GM19468 (cell line): ENCODE data around the gene ENKD1.

Experiments used
- ATAC-seq: cut with Tn5 transposase; IDR thresholded peaks from one replicate; pipeline ENCODE4 v1.9.1; 2021; ENCODE audit warnings: mild to moderate bottlenecking, moderate library complexity, moderate number of reproducible peaks; ENCODE audit not compliant: unreplicated experiment; ENCODE audit errors: extremely low read depth

Gene ENKD1

GRCh38 chr16:67664258-67664657 is 2.3 kb downstream of the ENKD1 start:
- no peak for ATAC-seq

DNA sequence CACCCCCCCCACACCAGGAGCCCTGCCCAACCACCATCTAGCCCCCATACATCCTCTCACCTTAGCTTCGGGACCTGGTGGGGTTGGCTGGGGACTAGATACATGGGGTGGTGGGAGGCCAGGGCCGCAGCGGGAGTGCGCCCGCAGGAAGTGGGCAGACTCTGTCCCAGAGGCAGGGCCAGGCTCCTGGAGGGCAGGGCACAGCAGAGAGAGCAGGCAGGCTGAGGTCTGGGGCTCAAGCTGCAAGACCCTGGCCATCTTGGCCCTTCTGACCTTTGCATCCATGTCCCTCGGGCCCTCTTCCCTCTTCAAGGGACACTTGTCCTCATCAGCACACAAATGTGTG is 2.7 kb downstream of the ENKD1 start:
- no peak for ATAC-seq

DNA sequence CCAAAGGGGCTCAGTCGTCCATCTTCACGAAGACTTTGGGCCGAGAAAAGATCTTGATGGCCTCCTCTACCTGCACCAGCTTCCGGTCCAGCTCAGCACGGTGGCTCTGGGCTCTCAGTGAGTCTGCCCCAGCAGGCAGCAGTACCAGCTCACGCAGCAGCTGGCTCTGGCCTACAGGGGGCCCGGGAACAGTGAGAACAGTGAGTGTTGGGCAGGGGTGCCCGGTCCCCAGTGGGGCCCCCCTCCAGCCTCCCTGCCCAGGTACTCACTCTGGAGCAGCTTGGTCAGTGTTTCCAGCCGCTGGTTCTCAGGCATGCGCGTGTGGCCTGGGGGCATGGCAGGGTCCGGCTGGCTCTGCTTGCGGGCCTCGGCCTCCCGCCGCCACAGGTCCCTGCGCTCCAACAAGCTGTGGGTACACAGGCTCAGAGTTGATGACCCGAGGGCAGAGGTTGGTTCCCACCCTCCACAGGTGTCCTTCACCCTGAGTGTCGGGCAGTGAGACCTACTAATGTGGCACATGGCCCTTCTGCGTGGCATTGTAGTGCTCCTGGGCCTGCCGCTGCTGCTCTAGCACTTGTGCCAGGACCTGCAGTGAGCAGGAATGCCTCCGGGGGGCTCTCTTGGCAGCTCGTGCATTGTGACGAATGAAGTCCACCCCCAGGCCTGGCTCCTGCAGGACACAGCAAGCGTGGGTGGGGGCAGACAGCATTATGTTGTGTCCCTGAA is 3.2 kb downstream of the ENKD1 start:
- no peak for ATAC-seq

DNA sequence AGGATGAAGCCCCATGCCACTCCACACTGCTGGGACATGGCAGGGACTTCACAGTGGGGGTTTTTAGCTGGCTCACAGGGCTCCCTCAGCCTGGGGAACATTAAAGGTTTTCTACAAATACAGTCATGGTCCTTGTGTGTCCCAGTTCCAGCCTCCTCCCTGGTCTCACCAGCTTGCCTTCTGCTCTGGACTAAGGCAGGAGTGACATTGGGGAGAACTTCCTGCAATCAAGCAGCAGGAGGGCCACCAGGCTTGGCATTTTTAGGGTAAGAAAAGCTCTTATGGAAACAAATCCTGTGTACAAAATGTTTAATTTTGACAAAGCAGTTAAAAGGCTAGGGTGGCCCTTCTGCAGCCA is 3.9 kb downstream of the ENKD1 start:
- ATAC-seq: no peak

- no peak for ATAC-seq
Measured at GRCh38 chr16:67661886-67662652, 4.5 kb downstream of the ENKD1 start.

DNA sequence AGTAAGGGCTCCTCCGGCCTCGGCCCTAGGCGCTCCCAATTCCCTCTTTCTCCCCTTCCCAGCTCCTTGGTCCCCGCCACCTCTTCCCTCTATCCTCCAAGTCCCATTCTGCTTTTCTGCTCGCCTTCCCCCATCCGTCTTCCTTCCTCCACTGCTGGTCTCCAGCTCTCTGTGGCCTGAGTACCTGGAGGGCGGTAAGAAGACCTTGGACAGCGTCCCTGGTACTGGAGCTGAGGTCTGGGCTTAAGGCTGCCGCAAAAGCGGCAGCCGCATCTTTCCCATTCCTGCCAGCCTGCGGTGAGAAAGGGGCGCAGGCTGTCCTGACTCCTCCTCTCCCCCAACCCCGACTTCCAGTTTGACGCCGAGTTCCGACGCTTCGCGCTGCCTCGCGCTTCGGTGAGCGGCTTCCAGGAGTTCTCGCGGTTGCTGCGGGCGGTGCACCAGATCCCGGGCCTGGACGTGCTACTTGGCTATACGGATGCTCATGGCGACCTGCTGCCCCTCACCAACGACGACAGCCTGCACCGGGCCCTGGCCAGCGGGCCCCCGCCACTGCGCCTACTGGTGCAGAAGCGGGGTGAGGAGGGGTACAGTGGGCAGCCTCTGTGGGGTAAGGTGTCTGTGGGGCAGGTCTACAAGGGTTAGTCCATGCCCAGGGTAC is 5.3 kb downstream of the ENKD1 start:
- ATAC-seq: no peak

DNA sequence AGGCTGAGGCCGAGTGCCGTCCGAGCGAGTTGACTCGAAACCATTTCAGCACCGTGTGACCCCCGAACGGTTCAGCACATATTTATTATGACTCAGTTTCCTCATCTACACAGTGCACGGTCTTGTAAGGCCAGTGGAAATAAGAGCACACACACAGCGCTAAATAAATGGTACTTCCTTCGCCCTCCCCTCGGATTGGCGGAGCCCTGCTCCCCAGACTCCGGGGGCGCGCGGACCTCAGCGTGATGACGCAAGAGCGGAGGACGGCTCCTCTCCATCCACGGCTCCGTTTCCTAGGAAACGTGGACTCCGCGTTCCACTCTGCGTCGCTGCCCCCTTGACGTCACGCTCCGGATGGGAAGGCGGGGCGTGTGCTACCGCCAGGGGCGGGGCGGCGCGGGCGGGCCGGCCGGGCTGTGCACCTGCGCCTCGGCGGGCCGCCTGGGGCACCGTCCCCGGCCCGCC is 6.0 kb downstream of the ENKD1 start, which contains the start of gene PARD6A:
Gene PARD6A (plus strand): TSS at position 397 of the 465 bp plus-strand sequence. CDS start 79 bp downstream, outside the sequence.
- ATAC-seq: peak; percentile 32

DNA sequence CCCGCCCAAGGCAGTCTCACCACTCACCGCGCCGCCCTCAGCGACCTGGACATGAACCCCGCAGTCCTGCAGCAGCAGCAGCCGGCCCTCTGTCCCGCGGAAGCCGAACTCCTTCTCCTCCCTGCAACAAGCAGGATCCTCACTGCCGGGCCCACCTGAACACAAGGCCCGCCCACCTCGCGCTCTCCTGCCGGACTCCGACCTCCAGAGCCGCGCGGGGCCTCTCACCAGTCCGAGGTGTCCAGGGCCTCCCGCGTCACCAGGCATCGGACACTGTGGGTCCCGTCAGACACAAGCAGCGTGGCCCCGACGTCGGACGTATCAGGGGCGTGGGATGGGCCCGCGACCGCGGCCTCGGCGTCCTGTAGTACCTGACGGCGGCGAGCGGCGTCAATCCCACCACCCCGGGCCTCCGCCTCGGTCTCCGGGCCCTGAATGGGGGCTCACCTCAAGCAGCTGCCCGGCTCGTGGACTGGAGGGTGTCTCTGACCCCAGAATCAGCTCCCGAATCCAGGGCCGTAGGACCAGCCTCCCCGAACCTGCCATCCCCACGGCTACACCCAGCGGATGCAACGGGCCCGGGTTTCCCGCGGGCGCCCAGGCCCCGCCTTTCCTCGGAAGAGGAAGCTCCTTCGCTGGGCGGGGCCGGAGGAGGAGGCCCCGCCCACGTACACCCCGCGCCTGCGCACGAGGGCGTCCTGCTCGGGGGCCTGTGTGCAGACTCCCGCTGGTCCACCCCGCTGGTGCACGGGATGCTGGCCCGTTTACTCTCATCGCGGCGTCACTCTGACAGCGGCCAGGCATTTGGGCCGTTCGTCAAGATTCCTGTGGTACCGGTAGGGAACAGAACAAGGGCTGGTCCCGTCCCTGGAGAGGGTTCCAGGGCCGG is 6.6 kb downstream of the ENKD1 start, which contains the start of gene ACD:
Gene ACD (minus strand): TSS at position 586 of the 889 bp plus-strand sequence. CDS start 40 bp downstream, at position 546.
- ATAC-seq: peak; percentile 47

DNA sequence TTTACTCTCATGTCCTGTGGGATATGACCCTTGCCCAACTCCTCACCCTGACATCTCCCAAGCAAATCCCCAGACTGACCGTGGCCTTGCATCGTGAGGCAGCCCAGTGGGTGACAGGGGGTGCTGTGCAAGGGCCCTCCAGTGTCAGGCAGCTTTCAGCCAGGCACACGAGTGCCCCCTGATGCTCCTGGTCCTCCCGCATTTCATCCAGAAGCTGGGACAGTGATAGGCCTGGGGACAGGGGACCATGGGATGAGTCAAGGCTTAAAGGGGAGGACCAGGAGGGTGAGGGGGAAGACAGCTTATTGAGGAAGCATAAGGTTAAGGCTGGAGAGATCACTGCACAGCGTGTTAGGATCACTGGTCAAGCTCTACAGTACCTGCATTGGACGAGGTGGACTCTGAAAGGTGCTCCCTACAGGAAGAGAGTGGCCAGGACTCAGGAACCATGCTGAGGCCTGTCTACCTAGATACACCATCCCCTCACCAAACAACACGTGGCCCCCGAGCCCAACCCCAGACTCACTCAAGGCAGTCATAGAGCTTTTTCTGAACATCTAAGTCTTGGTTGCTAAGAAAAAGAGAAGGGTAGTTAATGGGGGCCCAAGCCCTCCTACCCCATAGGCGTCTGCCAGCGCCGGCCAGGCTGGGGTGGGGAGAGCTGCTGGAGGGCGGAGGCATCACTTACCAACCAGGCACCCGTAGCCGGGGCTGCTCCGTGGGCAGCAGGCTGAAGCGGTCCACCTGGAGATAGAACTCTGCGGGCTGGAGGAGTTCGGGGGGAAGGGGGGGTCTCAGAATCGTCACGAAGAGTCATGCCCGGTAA is 7.5 kb downstream of the ENKD1 start:
- ATAC-seq: no peak

GRCh38 chr16:67657751-67658518 is 8.6 kb downstream of the ENKD1 start:
- no peak for ATAC-seq

DNA sequence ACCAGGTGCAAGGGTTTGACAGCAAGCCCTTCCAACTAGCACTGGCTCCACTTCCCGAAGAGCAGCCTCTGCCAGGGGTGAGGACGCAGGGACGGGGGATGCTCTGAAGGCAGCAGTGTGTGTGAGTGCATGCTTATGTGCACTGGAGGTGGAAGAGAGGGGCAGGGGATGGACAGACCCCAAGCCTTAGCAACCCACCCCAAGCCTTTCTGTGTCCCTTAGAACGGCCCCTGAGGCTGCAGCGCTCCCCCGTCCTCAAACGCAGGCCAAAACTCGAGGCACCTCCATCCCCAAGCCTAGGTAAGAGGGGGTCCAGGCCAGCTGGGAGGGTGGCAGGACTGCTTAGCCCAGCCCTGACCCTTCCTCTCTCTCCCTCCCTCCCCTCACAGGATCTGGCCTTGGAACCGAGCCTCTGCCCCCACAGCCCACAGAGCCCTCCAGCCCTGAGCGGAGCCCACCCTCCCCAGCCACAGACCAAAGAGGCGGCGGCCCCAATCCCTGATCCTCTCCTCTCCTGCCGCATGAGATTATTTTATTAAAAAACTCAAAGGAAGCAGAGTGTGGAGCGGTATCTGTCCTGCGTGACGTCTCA is 9.4 kb downstream of the ENKD1 start:
- ATAC-seq: no peak

- ATAC-seq: no peak
Measured at GRCh38 chr16:67656344-67657016, 10.1 kb downstream of the ENKD1 start.

- ATAC-seq: no peak
Measured at GRCh38 chr16:67655363-67655762, 11.2 kb downstream of the ENKD1 start.

GRCh38 chr16:67654403-67654911 is 12.1 kb downstream of the ENKD1 start:
- no peak for ATAC-seq

GRCh38 chr16:67653789-67654402 is 12.7 kb downstream of the ENKD1 start:
- no peak for ATAC-seq

GRCh38 chr16:67653128-67653788 is 13.3 kb downstream of the ENKD1 start:
- no peak for ATAC-seq
